ENCODE results near the gene ACTRT2. TPM values are rescaled to one million over a fixed set of nuclear protein-coding genes. Genes with fewer than 3 reads are reported as not detected.

Gene ACTRT2
- total RNA-seq, 4 donors from 2014 or later = not detected

DNA sequence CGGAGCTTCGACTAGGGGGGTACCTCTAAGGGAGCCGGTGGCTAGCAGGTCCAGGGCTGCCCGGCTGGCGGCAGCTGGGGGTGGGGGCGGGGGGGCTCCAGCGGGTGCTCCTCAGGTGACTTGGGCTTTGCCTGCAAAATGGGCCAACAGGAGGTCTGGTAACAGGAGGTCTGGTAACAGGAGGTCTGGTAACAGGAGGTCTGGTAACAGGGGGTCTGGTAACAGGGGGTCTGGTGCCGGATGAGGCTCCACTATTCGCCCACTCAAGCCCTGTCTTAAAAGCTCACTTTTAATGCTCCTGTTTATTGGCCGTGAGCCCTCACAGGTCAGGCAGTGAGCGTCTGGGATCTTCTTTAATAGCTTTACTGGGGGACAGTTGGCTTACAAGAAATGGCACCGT is 40.4 kb upstream of the ACTRT2 start:
- DNase-seq = no peak
- Histone ChIP-seq H3K27me3 (peaks cover 0 to 8% (median 4%) of the 10 kb centered on the region in 3 donors), H3K4me1 (no peaks in the 10 kb centered on the region), H3K27ac (no peak overlapping the region), H3K36me3 (no peaks in the 10 kb centered on the region), H3K9me3 (no peaks in the 10 kb centered on the region), H3K4me3 (no peak overlapping the region)
- intact Hi-C loops (cut with DNase I; ENCODE audit: low total_unique reads) = no loop called here
- no peak for ATAC-seq
- TF ChIP-seq, protein P1, sequence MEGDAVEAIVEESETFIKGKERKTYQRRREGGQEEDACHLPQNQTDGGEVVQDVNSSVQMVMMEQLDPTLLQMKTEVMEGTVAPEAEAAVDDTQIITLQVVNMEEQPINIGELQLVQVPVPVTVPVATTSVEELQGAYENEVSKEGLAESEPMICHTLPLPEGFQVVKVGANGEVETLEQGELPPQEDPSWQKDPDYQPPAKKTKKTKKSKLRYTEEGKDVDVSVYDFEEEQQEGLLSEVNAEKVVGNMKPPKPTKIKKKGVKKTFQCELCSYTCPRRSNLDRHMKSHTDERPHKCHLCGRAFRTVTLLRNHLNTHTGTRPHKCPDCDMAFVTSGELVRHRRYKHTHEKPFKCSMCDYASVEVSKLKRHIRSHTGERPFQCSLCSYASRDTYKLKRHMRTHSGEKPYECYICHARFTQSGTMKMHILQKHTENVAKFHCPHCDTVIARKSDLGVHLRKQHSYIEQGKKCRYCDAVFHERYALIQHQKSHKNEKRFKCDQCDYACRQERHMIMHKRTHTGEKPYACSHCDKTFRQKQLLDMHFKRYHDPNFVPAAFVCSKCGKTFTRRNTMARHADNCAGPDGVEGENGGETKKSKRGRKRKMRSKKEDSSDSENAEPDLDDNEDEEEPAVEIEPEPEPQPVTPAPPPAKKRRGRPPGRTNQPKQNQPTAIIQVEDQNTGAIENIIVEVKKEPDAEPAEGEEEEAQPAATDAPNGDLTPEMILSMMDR (IDR thresholded peaks at IDR 0.05 in 4 of 5, conservative IDR thresholded peaks at IDR 0.05 in 1 of 5) = no peak
- TF ChIP-seq POLR2A (IDR thresholded peaks at IDR 0.05) = no peak
- in situ Hi-C loops (cut with MboI; ENCODE audit: low sequenced_read_pairs in 4 of 4) = no loop called here

DNA sequence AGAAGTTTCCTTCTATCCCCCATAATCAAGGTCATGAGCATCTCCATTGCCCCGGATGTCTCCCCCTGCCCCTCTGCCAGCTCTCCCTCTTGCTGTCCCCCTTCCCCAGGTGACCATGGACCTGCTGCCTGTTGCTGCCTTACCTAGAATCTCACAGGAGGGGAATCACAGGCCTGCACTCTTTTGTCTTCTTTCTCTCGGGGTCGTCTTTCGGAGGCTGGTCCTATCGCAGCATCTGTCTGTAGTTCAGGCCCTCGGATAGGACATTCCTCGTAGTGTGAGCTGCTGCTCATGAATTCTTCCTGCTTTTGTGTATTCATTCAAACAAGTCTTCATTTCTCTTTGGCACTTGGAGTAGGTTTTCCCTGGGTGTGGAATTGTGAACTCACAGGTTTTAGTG is 39.9 kb upstream of the ACTRT2 start:
- no peaks in the 10 kb centered on the region for H3K36me3 ChIP-seq
- no peak overlapping the region for H3K27ac ChIP-seq
- no peaks in the 10 kb centered on the region for H3K4me1 ChIP-seq
- no peaks in the 10 kb centered on the region for H3K9me3 ChIP-seq
- in situ Hi-C loops (cut with MboI; ENCODE audit: low sequenced_read_pairs in 4 of 4) (no loop called here), intact Hi-C loops (cut with DNase I; ENCODE audit: low total_unique reads) (no loop called here)
- no peak for TF ChIP-seq POLR2A (IDR thresholded peaks at IDR 0.05)
- TF ChIP-seq, protein P1 (IDR thresholded peaks at IDR 0.05 in 4 of 5, conservative IDR thresholded peaks at IDR 0.05 in 1 of 5) = no peak
- DNase-seq = no peak
- peaks cover 0 to 8% (median 4%) of the 10 kb centered on the region in 3 donors for H3K27me3 ChIP-seq
- ATAC-seq = no peak
- no peak overlapping the region for H3K4me3 ChIP-seq

DNA sequence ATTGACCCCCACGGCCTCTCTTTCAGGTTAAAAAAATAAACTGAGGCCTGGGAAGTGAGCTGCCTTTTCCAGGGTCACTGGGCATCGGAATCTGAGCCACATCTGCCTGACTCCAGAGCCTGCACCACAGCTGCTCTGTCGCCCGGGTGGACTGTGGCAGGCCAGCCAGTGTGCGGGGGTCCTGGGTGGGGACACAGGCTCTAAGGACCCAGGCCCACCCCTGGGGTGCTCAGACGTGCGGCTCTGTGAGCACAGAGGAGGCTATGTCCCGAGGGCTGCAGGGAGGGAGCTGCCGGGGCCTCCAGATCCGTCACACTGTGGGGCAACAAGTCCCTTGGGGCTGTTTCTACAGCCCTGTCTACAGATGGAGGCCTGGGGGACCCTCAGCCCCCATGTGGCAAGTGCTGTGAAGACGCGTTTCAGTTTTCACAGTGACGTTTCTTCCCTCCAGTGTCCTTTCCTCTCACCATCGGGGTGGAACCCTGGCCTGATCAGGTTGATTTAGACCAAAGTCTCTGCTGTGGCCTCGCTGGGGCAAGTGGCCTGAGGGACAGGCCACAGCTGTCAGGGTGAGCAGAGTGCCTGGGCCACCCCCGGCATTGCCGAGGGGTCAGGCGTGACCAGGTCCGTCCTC is 39.2 kb upstream of the ACTRT2 start:
- H3K27me3 ChIP-seq = peaks cover 0 to 8% (median 4%) of the 10 kb centered on the region in 3 donors
- in situ Hi-C loops (cut with MboI; ENCODE audit: low sequenced_read_pairs in 4 of 4) = no loop called here

DNA sequence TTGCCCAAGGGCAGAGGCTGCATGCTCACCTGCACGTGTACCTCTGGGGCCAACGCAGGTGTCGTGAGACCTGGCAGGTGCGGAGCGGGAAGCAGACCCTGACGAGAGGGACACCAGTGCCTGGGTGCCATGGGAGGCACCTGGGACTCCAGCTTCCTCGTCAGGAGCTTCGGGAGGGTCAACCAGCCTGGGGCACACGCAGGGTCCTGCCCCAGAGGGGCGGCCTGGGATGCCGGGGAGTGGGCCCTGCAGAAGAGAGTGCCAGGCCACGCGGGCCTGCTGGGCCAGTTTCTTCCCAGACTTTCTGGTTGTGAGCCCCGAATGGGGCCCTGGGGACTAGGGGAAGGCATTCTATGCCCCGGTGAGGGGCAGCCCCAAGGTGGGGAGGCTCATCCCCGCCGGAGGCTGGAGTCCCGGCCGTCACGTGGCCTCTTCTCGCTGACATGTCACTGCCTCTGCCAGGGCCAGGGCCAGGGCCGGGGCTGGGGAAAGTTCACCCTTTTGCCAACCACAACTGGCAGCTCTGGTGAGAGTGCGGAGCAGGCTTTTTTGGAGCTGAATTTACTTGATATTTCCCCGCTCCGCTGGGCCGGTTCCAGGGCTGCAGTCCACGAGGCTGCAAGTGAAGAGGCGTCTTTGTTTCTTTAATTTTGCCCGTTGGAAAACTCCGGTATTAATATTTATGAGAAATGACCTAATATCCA is 38.5 kb upstream of the ACTRT2 start:
- peaks cover 0 to 8% (median 4%) of the 10 kb centered on the region in 3 donors for H3K27me3 ChIP-seq
- TF ChIP-seq POLR2A (IDR thresholded peaks at IDR 0.05) = no peak
- H3K4me3 ChIP-seq = no peak overlapping the region
- H3K4me1 ChIP-seq = no peaks in the 10 kb centered on the region
- no peaks in the 10 kb centered on the region for H3K36me3 ChIP-seq
- intact Hi-C loops (cut with DNase I; ENCODE audit: low total_unique reads) = no loop called here
- H3K27ac ChIP-seq = no peak overlapping the region
- ATAC-seq (no peak), DNase-seq (no peak)
- H3K9me3 ChIP-seq = no peaks in the 10 kb centered on the region
- in situ Hi-C loops (cut with MboI; ENCODE audit: low sequenced_read_pairs in 4 of 4) = no loop called here

More for the DNA sequence above, 39.2 kb upstream of the ACTRT2 start:
- intact Hi-C loops (cut with DNase I; ENCODE audit: low total_unique reads) = no loop called here
- ATAC-seq (no peak), DNase-seq (no peak)
- Histone ChIP-seq H3K27ac (no peak overlapping the region), H3K9me3 (no peaks in the 10 kb centered on the region), H3K36me3 (no peaks in the 10 kb centered on the region), H3K4me1 (no peaks in the 10 kb centered on the region), H3K4me3 (no peak overlapping the region)
- TF ChIP-seq, protein P1 (IDR thresholded peaks at IDR 0.05 in 4 of 5, conservative IDR thresholded peaks at IDR 0.05 in 1 of 5) = no peak
- no peak for TF ChIP-seq POLR2A (IDR thresholded peaks at IDR 0.05)

DNA sequence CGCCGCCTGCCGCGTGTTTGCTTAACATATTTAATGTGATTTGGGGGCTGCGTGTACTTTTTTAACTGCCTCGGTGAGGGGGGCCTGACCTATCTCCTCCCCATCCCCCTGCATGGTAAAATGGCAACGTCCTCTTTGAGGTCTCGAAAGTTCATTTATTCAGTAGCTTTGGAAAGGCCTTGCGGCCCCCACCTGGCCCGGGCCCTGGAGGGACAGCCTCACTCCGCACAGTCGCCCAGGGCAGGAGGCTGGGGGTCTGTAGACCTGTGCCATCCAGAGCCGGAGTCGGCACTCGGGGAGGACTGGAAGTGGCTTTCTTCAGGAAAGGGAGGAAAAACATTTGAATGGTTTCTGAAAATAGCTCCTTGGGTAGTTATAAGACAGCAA is 38.0 kb upstream of the ACTRT2 start:
- no peak overlapping the region for H3K27ac ChIP-seq
- no peaks in the 10 kb centered on the region for H3K4me1 ChIP-seq
- H3K9me3 ChIP-seq = no peaks in the 10 kb centered on the region
- H3K4me3 ChIP-seq = no peak overlapping the region
- DNase-seq (no peak), ATAC-seq (no peak)
- H3K36me3 ChIP-seq = no peaks in the 10 kb centered on the region
- H3K27me3 ChIP-seq = peaks cover 0 to 8% (median 4%) of the 10 kb centered on the region in 3 donors
- in situ Hi-C loops (cut with MboI; ENCODE audit: low sequenced_read_pairs in 4 of 4) (no loop called here), intact Hi-C loops (cut with DNase I; ENCODE audit: low total_unique reads) (no loop called here)
- TF ChIP-seq, protein P1 (IDR thresholded peaks at IDR 0.05 in 4 of 5, conservative IDR thresholded peaks at IDR 0.05 in 1 of 5) = no peak
- TF ChIP-seq POLR2A (IDR thresholded peaks at IDR 0.05) = no peak

Measured in gastrocnemius medialis (tissue), 4 donors.